NCI-H2171 (cell line): Measurements from ENCODE around the gene DRG2.
A peak's percentile ranks its signal among the peaks of the same experiment; 100 is the strongest.

Source experiments
- DNase-seq: peaks from one replicate; lab custom pipeline; 2025; lab: John Stamatoyannopoulos, UW

The DRG2 gene

DNA sequence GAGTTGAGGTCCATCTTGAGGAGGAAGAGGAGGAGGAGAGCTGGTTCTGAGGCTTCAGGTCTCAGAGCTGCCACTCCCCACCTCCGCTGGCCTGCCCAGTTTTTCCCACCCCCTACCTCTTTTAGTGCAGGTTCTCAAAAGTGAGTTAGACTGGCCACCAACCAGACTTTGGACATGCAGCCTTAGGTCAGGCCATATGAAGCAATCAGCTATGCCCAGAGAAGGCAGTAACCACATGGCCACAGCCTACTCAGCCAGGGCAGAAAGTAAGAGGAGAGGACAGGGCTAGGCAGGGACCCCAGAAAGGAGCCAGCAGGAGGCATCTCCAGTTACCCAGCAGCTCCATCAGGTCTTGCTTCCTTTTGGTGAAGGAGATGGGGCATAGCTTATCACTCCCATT lies 29.8 kb downstream of the DRG2 start:
- DNase-seq: no peak

DNA sequence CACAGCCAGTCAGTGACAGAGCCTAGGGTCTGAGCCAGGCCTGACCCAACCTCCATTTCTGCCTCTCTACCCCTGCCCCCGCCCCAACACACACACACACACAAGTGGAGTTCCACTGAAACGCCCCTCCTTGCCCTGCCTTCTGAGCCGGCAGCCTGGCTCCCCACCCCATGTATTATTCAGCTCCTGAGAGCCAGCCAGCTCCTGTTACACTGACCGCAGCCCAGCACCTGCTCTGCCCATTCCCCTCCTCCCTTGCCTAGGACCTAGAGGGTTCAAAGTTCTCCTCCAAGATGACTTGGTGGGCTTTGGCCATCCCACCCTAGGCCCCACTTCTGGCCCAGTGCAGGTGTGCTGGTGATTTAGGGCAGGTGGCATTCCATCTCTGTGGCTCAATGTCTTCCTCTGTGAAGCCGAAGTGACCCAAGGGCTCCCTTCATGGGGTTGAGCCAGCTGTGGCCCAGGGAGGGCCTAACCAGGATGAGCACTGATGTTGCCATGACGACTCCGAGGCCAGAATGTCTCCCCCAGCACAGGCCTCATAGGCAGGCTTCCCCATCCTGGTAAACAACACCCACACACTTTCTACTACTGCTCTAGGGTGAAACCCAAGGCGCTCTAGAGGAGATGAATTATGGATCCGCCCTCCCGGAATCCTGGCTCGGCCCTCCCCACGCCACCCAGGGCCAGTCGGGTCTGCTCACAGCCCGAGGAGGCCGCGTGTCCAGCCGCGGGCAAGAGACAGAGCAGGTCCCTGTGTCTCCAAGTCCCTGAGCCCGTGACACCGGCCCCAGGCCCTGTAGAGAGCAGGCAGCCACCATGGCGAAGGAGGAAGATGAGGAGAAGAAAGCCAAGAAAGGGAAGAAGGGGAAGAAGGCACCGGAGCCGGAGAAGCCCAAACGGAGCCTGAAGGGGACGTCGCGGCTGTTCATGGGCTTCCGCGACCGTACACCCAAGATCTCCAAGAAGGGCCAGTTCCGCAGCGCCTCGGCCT lies 30.5 kb downstream of the DRG2 start:
- DNase-seq: no peak

DNA sequence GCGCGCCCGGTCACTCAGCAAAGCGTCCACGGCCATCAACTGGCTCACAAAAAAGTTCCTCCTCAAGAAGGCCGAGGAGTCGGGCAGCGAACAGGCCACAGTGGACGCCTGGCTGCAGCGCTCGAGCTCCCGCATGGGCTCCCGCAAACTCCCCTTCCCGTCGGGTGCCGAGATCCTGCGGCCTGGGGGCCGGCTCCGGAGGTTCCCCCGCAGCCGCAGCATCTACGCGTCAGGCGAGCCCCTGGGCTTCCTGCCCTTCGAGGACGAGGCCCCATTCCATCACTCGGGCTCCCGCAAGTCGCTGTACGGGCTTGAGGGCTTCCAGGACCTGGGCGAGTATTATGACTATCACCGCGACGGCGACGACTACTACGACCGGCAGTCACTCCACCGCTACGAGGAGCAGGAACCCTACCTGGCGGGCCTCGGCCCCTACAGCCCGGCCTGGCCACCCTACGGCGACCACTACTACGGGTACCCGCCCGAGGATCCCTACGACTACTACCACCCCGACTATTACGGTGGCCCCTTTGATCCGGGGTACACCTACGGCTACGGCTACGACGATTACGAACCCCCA lies 31.5 kb downstream of the DRG2 start:
- DNase-seq: no peak

DNA sequence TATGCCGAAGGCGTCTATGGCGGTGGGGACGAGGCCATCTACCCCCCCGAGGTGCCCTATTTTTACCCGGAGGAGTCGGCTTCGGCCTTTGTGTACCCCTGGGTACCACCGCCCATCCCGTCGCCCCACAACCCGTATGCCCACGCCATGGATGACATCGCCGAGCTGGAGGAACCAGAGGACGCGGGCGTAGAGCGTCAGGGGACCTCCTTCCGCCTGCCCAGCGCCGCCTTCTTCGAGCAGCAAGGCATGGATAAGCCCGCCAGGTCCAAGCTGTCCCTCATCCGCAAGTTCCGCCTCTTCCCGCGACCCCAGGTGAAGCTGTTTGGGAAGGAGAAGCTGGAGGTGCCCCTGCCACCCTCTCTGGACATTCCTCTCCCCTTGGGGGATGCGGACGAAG lies 32.2 kb downstream of the DRG2 start:
- no peak for DNase-seq

DNA sequence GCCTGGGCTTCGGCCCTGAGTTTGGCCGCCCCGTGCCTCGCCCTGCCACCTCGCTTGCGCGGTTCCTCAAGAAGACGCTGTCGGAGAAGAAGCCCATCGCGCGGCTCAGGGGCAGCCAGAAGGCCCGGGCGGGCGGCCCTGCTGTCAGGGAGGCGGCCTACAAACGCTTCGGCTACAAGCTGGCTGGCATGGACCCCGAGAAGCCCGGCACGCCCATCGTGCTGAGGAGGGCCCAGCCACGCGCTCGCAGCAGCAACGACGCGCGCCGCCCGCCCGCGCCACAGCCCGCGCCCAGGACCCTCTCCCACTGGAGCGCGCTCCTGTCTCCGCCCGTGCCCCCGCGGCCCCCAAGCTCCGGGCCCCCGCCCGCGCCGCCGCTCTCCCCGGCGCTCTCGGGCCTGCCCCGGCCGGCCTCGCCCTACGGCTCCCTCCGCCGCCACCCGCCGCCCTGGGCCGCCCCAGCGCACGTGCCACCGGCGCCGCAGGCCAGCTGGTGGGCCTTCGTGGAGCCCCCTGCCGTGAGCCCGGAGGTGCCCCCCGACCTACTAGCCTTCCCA lies 32.8 kb downstream of the DRG2 start:
- no peak for DNase-seq

DNA sequence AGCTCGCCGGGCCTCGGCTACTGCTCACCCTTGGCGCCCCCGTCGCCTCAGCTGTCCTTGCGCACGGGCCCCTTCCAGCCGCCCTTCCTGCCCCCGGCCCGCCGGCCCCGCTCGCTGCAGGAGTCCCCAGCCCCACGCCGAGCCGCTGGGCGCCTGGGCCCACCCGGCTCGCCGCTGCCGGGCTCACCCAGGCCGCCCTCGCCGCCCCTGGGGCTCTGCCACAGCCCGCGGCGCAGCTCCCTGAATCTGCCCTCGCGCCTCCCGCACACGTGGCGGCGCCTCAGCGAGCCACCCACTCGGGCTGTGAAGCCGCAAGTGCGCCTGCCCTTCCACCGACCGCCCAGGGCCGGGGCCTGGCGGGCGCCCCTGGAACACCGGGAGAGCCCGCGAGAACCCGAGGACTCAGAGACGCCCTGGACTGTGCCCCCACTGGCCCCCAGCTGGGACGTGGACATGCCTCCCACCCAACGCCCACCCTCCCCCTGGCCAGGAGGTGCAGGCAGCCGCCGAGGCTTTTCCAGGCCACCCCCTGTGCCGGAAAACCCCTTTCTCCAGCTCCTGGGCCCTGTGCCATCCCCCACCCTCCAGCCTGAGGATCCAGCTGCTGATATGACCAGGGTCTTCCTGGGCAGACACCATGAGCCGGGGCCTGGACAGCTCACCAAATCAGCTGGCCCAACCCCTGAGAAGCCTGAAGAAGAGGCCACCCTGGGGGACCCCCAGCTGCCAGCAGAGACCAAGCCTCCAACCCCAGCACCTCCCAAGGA lies 33.6 kb downstream of the DRG2 start:
- no peak for DNase-seq

DNA sequence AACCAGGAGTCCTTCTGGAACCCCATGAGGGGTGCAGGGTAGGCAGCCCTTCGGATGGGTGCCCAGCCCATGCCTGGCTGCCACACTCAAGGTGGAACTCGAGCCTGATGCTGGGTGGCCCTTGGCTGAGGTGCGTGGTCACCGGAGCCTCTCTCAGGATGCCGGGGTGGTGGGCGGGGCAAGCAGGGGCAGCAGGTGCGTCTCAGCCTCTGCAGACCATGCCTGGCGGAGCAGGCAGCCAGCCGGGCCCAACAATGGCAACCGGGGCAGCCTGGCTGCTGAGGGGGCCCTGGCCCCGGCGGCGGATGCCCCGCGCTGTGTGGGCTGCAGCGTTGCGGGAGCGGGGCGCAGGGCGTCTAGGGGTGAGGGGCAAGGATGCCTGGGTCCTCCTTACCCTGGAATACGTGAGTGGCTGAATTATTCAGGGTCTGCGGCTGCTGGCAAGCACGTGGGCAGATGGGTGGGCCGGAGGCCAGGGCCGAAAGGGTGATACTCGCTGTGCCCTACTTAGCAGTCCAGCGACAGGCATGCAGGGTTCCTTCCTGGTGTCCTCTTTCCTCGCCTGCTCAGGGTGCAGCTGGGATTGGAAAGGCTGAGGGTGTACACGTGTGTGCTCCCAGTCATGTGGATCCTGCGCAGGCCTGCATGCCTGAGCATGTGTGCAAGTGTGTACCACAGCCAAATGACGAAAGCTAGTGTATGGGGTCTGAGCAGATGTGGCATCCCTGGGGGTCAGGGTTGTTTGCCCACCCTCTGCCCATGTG lies 35.4 kb downstream of the DRG2 start:
- no peak for DNase-seq

DNA sequence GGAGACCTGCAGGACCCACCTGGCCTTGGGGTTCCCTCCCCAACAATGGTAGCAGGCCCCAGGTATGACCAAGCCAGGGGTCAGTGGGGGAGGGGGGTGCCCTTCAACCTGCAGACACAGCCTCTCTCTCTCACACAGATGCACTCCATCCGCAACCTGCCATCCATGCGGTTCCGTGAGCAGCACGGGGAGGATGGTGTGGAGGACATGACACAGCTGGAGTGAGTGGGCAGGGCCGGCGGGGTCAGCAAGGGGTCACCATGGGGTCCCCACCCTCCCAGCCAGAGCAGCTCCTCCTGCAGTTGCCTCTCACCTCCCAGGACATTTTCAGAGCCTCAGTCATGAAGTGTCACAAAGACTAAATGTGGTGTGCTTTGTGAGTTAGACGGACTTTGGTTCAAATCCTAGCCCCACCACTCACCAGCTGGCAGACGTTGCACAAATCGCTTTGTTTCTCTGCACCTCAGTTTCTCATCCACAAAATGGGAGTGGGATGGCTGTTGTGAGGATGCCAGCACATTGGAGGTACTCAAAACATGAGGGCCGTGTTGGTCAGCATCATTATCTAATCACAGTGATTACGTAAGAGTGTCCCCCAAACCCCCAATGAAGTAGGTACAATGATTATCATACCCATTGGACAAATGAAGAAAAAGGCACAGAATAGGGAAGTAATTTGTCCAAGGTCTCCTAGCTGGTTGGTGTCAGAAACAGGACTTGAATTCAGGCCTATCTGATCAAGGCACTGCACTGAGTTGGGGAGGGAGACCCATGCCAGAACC lies 36.8 kb downstream of the DRG2 start:
- DNase-seq: no peak

DNA sequence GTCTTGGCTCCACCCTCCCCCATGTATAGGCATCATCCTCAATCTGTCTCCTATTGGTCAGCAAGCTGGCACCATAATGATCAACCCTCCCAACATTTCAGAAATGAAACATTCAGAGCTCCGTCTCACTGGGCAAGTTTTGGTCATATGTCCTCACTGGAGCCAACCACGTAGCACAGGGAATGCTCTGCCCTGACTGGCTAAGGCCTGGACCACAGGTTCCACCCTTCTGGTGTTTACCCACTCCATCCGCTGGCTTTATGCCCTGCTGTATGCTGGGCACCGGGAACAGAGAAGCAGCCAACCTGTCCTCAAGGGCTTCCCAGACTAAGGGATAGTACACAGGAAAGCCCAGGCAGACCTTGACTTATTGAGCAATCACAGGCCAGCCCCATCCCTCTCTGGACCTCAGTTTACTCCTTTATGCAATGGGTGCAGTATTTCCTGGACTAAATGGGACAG lies 41.3 kb downstream of the DRG2 start:
- no peak for DNase-seq

DNA sequence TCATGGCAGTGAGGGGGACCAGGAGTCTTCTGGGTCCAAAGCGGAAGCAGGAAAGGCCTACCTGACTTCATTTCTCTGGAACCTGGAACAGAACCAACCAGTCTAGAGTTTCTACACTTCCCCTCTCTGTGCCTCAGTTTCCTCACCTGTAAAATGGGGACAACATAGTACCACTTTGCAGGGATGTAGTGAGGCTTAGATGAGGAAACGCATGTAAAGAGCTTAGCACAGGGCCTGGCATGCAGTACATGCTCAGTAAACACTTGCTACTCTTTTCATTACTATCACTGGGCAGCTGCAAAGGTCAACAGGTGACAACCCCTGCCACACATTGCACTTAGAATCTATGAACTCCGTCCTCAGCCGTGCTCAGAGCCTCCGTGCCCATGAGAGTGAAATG lies 45.0 kb downstream of the DRG2 start:
- no peak for DNase-seq

DNA sequence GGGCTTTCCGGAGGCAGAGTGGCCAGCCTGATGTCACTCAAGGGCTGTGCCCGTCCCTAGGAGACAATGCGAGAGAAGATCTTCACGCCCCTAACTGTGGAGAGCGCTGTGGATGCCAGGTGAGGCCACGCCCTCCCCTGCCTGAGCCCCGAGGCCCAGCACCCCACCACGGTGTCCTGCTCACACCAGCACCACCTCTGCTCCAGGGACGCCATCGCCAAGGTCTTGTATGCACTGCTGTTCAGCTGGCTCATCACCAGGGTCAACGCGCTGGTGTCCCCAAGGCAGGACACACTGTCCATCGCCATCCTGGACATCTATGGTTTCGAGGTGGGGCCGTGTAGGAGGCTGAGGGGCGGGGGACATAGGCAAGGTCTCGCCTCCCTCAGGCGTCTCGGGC lies 48.6 kb downstream of the DRG2 start:
- no peak for DNase-seq

DNA sequence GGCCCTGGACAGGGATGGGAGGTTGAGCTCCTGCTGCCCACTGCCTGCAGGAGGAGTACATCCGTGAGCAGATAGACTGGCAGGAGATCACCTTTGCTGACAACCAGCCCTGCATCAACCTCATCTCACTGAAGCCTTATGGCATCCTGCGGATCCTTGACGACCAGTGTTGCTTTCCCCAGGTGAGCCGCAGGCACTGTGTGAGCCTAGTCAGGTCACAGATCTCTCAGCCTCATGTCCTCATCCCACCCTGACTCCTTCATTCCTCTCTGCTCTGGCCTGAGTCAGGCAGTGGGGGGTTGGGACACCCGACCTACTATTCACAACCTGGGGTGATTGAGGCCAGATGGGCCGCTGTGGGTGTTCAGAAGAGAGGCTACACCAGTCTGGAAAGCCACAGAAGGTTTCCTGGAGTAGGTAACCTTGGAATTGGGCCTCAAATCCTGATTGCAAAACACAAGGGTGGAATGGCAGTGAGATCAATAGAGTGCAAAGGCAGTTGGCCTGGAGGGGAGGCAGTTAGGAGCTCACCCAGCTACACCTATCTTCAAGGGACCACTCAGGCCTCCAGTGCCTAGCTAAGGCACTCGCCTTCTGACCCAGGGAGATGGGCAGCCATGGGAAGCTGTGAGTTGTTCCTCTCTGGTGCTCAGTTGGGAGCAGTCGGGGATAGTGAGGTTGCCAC lies 50.5 kb downstream of the DRG2 start:
- DNase-seq: no peak

DNA sequence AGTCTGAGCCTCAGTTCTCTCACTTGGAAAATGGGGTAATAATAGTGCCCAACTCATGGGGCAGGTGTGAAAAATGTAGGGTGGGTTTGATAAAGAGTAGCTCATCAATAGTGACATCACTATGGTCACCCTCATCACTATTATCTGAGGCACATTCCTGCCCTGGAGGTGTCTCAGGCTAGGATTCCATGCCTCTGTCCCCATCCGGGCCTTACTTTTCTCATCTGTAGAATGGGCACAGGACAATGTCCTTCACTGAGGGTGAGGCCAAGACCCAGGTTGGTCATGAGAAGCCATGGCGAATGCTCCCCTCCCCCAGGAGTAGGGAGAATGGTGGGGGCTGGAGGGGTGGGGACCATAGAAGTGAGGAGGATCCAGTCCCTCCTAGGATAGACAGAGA lies 51.3 kb downstream of the DRG2 start:
- DNase-seq: no peak

DNA sequence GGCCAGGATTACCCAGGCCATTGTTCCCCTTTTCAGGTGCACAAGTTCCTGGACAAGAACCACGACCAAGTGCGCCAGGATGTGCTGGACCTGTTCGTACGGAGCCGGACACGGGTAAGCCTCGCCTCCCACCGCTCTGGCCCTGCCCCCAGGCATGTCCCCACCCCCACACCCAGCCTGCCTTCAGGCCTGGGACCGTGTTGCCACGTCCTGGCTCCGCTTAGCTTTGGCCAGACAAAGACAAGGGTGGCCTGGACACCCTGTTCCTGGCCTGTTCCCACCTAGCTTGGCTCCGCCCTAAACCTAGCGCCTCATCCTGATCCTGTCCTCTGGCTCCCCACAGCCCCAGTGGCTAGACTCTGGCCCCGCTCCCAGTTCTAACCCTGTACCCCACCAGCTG lies 51.8 kb downstream of the DRG2 start:
- no peak for DNase-seq

DNA sequence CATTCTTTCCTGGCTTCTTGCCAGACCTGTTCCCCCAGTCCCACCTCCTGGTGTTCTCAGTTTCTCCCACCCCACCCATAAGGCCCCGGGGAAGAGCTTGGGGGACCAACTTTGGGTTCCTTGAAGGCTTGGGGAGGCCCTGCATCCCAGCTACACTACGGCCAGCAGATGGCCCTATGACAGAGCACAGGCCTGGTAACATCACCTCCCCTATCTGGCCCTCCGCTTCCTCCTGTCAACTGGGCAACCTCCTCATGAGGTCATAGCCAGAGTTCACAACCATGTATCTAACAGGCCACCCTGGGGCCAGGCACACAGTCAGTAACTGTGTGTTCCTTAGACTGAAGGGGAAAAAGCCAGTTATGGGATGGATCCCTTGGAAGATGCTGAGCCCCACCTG lies 52.2 kb downstream of the DRG2 start:
- DNase-seq: no peak

DNA sequence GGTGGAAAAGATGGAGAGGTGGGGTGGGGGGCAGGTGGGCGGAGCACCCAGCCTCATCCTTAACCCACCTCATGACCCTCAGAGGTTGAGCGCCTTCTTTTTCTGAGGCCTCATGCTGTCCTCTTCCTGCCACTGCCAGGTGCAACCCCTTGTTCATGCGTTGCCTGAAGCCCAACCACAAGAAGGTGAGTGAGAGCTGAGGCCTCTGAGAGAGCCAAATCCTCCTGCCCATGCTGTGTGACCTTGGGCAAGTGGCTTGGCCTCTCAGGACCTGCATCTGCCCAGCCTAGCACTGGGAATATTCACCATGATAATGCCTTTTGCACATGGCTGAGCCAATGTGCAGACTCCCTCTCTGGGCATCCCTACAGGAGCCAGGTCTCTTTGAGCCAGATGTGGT lies 52.9 kb downstream of the DRG2 start:
- DNase-seq: no peak

DNA sequence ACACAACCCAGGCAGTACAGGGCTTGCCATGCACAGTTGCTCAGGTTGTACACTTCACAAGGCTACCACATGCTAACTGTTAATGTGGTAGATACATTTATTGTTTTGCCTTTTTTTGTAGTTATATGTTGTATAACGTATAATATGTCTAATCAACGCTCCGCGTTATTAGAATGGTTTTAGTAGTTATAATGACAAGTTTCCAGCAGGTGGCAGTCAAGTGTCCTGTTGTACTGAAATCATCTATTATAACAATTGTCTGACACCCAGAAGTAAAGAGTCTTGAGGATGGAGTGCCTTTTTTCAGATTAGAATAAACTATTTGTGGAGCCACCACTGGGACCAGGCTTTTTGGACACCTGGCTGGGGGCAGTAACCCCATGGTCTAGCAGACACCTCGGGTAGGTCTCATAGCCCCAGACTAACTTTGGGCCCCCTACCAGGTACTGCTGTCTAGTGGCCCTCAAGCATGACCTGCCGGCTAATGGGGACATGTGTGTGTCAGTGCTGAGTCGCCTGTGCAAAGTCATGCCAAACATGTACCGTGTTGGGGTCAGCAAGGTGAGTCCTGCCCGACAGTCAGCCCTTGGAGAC lies 53.6 kb downstream of the DRG2 start:
- DNase-seq: peak; percentile 22

DNA sequence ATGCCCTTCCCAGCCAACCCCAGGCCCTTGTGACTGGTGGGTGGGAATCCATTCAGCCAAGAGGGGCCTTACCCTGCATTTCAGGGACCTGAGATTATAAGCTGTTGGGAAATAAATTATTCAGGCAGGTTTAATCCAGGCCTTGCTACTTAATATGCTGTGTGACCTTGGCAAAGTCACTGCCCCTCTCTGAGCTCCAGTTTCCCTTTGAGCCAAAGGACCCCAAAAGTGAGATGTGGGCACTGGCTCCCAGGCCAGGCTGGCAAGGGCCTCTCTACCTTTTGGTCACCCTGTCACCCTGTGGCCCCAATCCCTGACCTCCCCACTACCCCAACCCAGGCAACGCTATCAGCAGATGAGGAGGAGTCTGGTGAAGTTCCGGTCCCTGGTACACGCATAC lies 54.7 kb downstream of the DRG2 start:
- DNase-seq: no peak

DNA sequence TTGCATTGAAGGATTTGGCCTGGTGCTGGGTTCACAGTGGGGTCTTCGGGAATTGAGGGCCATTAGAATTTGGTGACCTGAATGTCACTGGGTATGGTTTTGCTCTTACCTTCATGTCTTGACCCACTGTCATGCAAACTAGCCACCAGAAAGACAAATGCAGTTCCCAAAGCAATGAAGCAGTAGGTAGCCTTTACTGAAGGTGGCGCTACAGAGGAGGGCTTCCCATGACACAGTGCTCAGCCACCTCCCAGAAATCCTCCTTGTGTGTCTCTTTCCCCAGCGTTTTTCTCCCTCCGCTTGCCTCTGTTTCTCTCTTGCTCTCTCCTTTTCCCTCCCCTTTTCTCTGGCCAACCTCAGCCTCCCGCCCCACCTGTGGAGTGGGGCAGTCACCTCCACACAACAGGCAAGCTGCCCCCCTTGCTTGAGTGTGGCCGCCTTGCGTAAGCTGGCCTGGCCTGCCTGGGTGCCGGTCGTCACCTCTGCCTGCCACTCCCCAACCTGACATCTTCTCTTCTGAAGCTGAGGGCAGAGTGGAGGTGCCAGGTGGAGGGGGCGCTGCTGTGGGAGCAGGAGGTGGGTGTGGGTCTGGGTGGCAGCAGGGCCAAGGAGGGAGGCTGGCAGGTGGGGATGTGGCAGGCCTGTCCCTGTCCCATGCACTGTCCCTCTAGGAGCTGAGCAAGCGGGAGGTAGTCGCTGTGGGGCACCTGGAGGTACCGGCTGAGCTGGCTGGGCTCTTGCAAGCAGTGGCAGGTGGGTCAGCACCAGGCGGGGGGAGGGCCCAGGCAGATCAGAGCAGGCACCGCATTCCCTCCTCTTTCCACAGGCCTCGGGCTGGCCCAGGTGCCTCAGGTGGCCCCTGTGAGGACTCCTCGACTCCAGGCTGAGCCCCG lies 55.5 kb downstream of the DRG2 start:
- DNase-seq: no peak
